Right lobe of liver (tissue), 6 donors: ENCODE data around the gene F13A1. TPM values are rescaled to one million over a fixed set of nuclear protein-coding genes. Genes with fewer than 3 reads are reported as not detected.

Experiments
- ATAC-seq, 4 donors: fragments of 200-7000 bp; cut with Tn5 transposase; one replicate each; pipeline ENCODE4 v1.9.1; 2020; ENCODE audit warnings: mild to moderate bottlenecking in 4 of 4, moderate library complexity in 4 of 4
- DNase-seq, 3 donors: peaks; one replicate each; pipeline ENCODE4 v3.0.0-alpha.2; 2020
- H3K27ac ChIP-seq, 3 donors: fragments of 200-600 bp; one replicate each; pipeline ENCODE4 v1.8.0; 2022
- H3K27me3 ChIP-seq, 2 donors: fragments of 200-600 bp; one replicate each; pipeline ENCODE4 v1.8.0; 2022
- H3K36me3 ChIP-seq, 4 donors: fragments of 200-600 bp; sonication (generic) in 1 of 4; one replicate each; pipeline versions ENCODE4 v1.5.1 to v1.8.0; 2017 to 2022; ENCODE audit warnings: control low read depth in 1 of 4
- H3K4me1 ChIP-seq, 4 donors: fragments of 200-600 bp; sonication (generic) in 1 of 4; one replicate each; pipeline versions ENCODE4 v1.5.1 to v1.8.0; 2017 to 2022; ENCODE audit warnings: control low read depth in 1 of 4
- H3K4me3 ChIP-seq, 3 donors: fragments of 200-600 bp; one replicate each; pipeline ENCODE4 v1.8.0; 2022
- H3K9me3 ChIP-seq, 4 donors: fragments of 200-600 bp; sonication (generic) in 1 of 4; one replicate each; pipeline versions ENCODE4 v1.5.1 to v1.8.0; 2017 to 2022; ENCODE audit warnings: control low read depth in 1 of 4
- CTCF ChIP-seq, 4 donors: fragments of 200-600 bp in 3 of 4; fragments of 450-650 bp in 1 of 4; IDR thresholded peaks; one replicate each; pipeline versions ENCODE4 v1.5.1 to v1.8.0; 2016 to 2022; ENCODE audit warnings: antibody characterized with exemption in 4 of 4, mild to moderate bottlenecking in 2 of 4
- POLR2A ChIP-seq: fragments of 450-650 bp; IDR thresholded peaks from one replicate; pipeline ENCODE4 v1.6.1; 2017; ENCODE audit warnings: antibody characterized with exemption, mild to moderate bottlenecking
- WGBS: methylation state at CpG from one replicate; pipeline ENCODE4 v1.1.6; 2018; ENCODE audit warnings: low coverage, low lambda C conversion rate; ENCODE audit not compliant: insufficient coverage; ENCODE audit errors: missing lambda C conversion rate; 5-methylcytosine and 5-hydroxymethylcytosine counted together
- intact Hi-C, 2 donors: fragments of 100-400 bp; cut with DNase I; formaldehyde crosslinking; loops; one replicate each; pipeline versions ENCODE4 v1.11.2 to v1.14.1; 2022
- total RNA-seq, 6 experiments: library from RNA; depleted of rRNA in 2 of 6; stranded (reverse); fragments of >200 nt in 2 of 6; fragmentation: NEBNext Ultra II Directional in 3 of 6; extraction: Animal tissue kit (Norgen Biotek cat#: 25700) in 3 of 6; gene quantifications; one replicate each; pipeline versions ENCODE4 v1.1.0 to v1.2.4, GENCODE V29; 2016 to 2023
- donor health status: DM: no; HTN: yes; CAD: no.
- donor health status: DM: no; HTN: no; CAD: no.
- donor health status: DM: no; HTN: no; CAD: no.
- donor health status: DM: no; HTN: yes; CAD: no.
- donor health status: DM: no; HTN: yes; CAD: no.

F13A1 gene
- total RNA-seq, 6 experiments from 2014 or later, result 0.86 to 10.1 (median 2.1) TPM

GRCh38 chr6:6317825-6318733, 2.4 kb downstream of the F13A1 start:
- intact Hi-C loops, result no loop called here
- Histone ChIP-seq H3K27ac (no peak overlapping the region), H3K4me3 (no peak overlapping the region), H3K27me3 (no peaks in the 10 kb centered on the region), H3K36me3 (no peaks in the 10 kb centered on the region), H3K4me1 (peaks cover 0 to 4% (median 0%) of the 10 kb centered on the region in 4 donors), H3K9me3 (no peaks in the 10 kb centered on the region)
- ATAC-seq, result no peak
- TF ChIP-seq CTCF (IDR thresholded peaks at IDR 0.05) (no peak), POLR2A (no peak)
- WGBS, result 37% methylated on average over 6 of the region's 10 CpGs
- no peak for DNase-seq

- TF ChIP-seq POLR2A (no peak), CTCF (IDR thresholded peaks at IDR 0.05) (no peak)
- Histone ChIP-seq H3K4me1 (peaks cover 0 to 8% (median 0%) of the 10 kb centered on the region in 4 donors), H3K36me3 (no peaks in the 10 kb centered on the region), H3K9me3 (no peaks in the 10 kb centered on the region), H3K4me3 (no peak overlapping the region), H3K27me3 (no peaks in the 10 kb centered on the region), H3K27ac (no peak overlapping the region)
- intact Hi-C loops, result no loop called here
- WGBS, result 78% methylated on average over 1 of the region's 2 CpGs
- ATAC-seq, result no peak
- DNase-seq, result no peak
Observed at GRCh38 chr6:6317386-6317785, 3.1 kb downstream of the F13A1 start.

- no peak overlapping the region for H3K27ac ChIP-seq
- 14% methylated on average over 6 of the region's 6 CpGs for WGBS
- ATAC-seq (peak; percentile 77 to 80 (median 79)), DNase-seq (no peak)
- H3K27me3 ChIP-seq, result no peaks in the 10 kb centered on the region
- H3K9me3 ChIP-seq, result no peaks in the 10 kb centered on the region
- peaks cover 0 to 8% (median 0%) of the 10 kb centered on the region in 4 donors for H3K4me1 ChIP-seq
- no peak overlapping the region for H3K4me3 ChIP-seq
- intact Hi-C loops, result no loop called here
- TF ChIP-seq CTCF (IDR thresholded peaks at IDR 0.05), result peak; percentile 78 to 85 (median 84)
- no peak for TF ChIP-seq POLR2A
- no peaks in the 10 kb centered on the region for H3K36me3 ChIP-seq
Observed at GRCh38 chr6:6315660-6316059, 4.8 kb downstream of the F13A1 start.

GRCh38 chr6:6314596-6314995, 5.9 kb downstream of the F13A1 start:
- TF ChIP-seq POLR2A (no peak), CTCF (IDR thresholded peaks at IDR 0.05) (no peak)
- Histone ChIP-seq H3K27me3 (no peaks in the 10 kb centered on the region), H3K36me3 (no peaks in the 10 kb centered on the region), H3K27ac (no peak overlapping the region), H3K4me1 (peaks cover 0 to 8% (median 0%) of the 10 kb centered on the region in 4 donors), H3K9me3 (no peaks in the 10 kb centered on the region), H3K4me3 (no peak overlapping the region)
- ATAC-seq, result no peak
- WGBS, result 82% methylated on average over 1 of the region's 1 CpG
- intact Hi-C loops, result no loop called here
- DNase-seq, result no peak
